ENCODE results near the gene BHMT. TPM values are rescaled to one million over a fixed set of nuclear protein-coding genes. Genes with fewer than 3 reads are reported as not detected.

Gene BHMT
- total RNA-seq, 1 experiment from 2014 or later: not detected

GRCh38 chr5:79120221-79120620 lies 8.6 kb downstream of the BHMT start:
- Histone ChIP-seq H3K4me3 (ENCODE audit: low read depth in 2 of 2, low read length in 2 of 2) (no peak overlapping the region), H3K27ac (ENCODE audit: low read length) (no peak overlapping the region), H3K4me1 (ENCODE audit: control insufficient read depth, insufficient read depth, low read length) (no peaks in the 10 kb centered on the region), H3K36me3 (ENCODE audit: control insufficient read depth, insufficient read depth, low read length) (no peaks in the 10 kb centered on the region), H3K27me3 (ENCODE audit: control insufficient read depth, insufficient read depth, low read length) (no peaks in the 10 kb centered on the region), H3K9me3 (ENCODE audit: control insufficient read depth, insufficient read depth, low read depth, low read length) (no peaks in the 10 kb centered on the region)
- TF ChIP-seq CTCF (IDR thresholded peaks at IDR 0.05): no peak
- no peak for TF ChIP-seq REST (IDR thresholded peaks at IDR 0.05; ENCODE audit: insufficient read depth in 1 of 2, low read depth in 2 of 2, low read length in 1 of 2)
- no peak for TF ChIP-seq TCF7L2 (IDR thresholded peaks at IDR 0.05; ENCODE audit: low read depth, low read length)
- TF ChIP-seq SIN3A (IDR thresholded peaks at IDR 0.05; ENCODE audit: borderline replicate concordance, insufficient read depth, low read depth, low read length): no peak
- TF ChIP-seq POLR2AphosphoS5 (IDR thresholded peaks at IDR 0.05; ENCODE audit: low read depth, low read length): no peak
- BruUV-seq (replicated peaks): no TSS peak
- ATAC-seq: no peak
- CTCF ChIA-PET: interaction anchor here (0.6 kb wide), 1 partner anchor 80 kb away, joined by 3 read pairs; no protein-coding TSS in a partner anchor
- DNase-seq (ENCODE audit: low read depth, low spot score): no peak
- intact Hi-C loops (cut with micrococcal nuclease; ENCODE audit: unreplicated experiment) (no loop called here), in situ Hi-C loops (cut with HindIII; ENCODE audit: low pct_unique_long_range_greater_than_20kb, low sequenced_read_pairs) (no loop called here)
- POLR2A ChIA-PET: no interaction called here

GRCh38 chr5:79122973-79123372 lies 11.4 kb downstream of the BHMT start:
- no peak for DNase-seq (ENCODE audit: low read depth, low spot score)
- CTCF ChIA-PET: no interaction called here
- BruUV-seq (replicated peaks): no TSS peak

More at GRCh38 chr5:79122973-79123372, 11.4 kb downstream of the BHMT start:
- no peak overlapping the region for H3K4me3 ChIP-seq (ENCODE audit: low read depth in 2 of 2, low read length in 2 of 2)
- ATAC-seq: no peak
- no peaks in the 10 kb centered on the region for H3K27me3 ChIP-seq (ENCODE audit: control insufficient read depth, insufficient read depth, low read length)
- POLR2A ChIA-PET: no interaction called here
- intact Hi-C loops (cut with micrococcal nuclease; ENCODE audit: unreplicated experiment): no loop called here
- H3K36me3 ChIP-seq (ENCODE audit: control insufficient read depth, insufficient read depth, low read length): no peaks in the 10 kb centered on the region
- no peak overlapping the region for H3K27ac ChIP-seq (ENCODE audit: low read length)
- TF ChIP-seq TCF7L2 (IDR thresholded peaks at IDR 0.05; ENCODE audit: low read depth, low read length): no peak
- TF ChIP-seq REST (IDR thresholded peaks at IDR 0.05; ENCODE audit: insufficient read depth in 1 of 2, low read depth in 2 of 2, low read length in 1 of 2): no peak
- TF ChIP-seq CTCF (IDR thresholded peaks at IDR 0.05): no peak
- TF ChIP-seq POLR2AphosphoS5 (IDR thresholded peaks at IDR 0.05; ENCODE audit: low read depth, low read length): no peak
- no peak for TF ChIP-seq SIN3A (IDR thresholded peaks at IDR 0.05; ENCODE audit: borderline replicate concordance, insufficient read depth, low read depth, low read length)
- in situ Hi-C loops (cut with HindIII; ENCODE audit: low pct_unique_long_range_greater_than_20kb, low sequenced_read_pairs): no loop called here
- no peaks in the 10 kb centered on the region for H3K9me3 ChIP-seq (ENCODE audit: control insufficient read depth, insufficient read depth, low read depth, low read length)
- H3K4me1 ChIP-seq (ENCODE audit: control insufficient read depth, insufficient read depth, low read length): no peaks in the 10 kb centered on the region

Data from Panc1 (cell line).